ENCODE data around the gene C1orf116.

C1orf116 gene

DNA sequence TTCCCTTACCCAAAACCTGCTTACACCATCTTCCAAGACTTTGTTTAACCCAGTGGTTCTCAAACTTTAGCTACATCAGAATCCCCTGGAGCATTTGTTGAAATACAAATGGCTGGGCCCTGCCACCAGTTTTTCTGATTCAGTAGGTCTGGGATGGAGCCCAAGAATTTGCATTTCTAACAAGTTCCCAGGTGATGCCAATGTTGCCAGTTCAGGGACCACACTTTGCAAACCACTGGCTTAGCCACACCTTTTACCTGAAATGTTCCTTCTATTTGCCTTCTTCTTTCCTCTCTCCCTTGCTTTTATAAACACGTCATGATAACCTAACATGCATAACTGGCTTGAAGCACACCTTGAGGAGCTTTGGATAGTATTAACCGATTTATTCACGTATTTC, 46.2 kb downstream of the C1orf116 start:
- no peak for TF ChIP-seq JUND (IDR thresholded peaks at IDR 0.05; ENCODE audit: low read depth)
- no peak for DNase-seq (ENCODE audit: low read depth in 1 of 2, low spot score in 1 of 2)
- in situ Hi-C loops (cut with HindIII; ENCODE audit: low pct_unique_long_range_greater_than_20kb, low sequenced_read_pairs), result no loop called here

DNA sequence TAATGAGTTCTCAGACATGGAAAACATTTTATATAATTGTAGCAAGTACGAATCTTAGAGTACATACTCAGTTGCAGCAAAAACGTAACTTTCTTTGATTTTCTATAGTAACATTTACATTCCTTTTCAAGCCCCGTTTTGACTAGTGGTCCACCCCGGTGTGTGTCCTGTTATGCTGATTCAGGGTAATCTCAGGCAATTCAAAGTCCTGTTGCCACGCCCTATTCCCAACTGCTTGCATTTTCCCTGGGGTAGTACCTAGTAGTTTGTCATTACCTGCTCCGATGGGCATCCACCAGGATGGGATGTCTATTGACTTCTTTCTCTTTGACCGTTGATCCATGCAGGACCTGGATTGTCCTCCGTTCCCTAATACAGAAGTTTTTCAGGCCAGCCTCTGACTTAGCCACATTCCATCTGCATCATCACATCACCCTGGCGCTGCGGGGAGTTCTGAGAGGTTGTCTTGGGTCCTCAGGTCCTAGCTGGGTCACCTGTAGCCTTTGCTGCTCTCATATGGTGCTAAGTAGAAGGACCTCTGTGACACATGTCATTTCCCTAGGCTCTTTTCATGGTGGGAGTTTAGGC, 47.3 kb downstream of the C1orf116 start:
- no peak for TF ChIP-seq JUND (IDR thresholded peaks at IDR 0.05; ENCODE audit: low read depth)
- DNase-seq (ENCODE audit: low read depth in 1 of 2, low spot score in 1 of 2), result no peak
- in situ Hi-C loops (cut with HindIII; ENCODE audit: low pct_unique_long_range_greater_than_20kb, low sequenced_read_pairs), result no loop called here

DNA sequence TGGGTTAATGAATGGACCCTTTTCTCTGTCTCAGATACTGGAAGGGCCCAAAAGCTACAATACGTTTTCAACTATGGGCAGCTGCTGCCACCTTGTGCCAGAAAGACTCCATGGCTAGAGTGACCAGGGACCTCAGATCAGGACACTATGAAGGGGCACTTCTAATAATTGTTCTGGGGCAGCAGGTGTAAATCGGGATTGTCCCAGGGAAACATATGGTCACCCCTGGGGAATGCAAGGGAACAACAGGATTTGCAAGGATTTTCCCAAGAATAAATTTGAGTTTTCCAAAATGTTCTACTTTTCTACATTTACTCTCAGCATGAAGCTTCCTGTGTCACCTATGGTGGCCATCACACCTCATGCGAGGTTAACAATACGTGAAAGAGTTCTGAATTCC, 50.3 kb downstream of the C1orf116 start:
- no peak for TF ChIP-seq JUND (IDR thresholded peaks at IDR 0.05; ENCODE audit: low read depth)
- in situ Hi-C loops (cut with HindIII; ENCODE audit: low pct_unique_long_range_greater_than_20kb, low sequenced_read_pairs), result no loop called here
- DNase-seq (ENCODE audit: low read depth in 1 of 2, low spot score in 1 of 2), result peak; percentile 61 to 79

DNA sequence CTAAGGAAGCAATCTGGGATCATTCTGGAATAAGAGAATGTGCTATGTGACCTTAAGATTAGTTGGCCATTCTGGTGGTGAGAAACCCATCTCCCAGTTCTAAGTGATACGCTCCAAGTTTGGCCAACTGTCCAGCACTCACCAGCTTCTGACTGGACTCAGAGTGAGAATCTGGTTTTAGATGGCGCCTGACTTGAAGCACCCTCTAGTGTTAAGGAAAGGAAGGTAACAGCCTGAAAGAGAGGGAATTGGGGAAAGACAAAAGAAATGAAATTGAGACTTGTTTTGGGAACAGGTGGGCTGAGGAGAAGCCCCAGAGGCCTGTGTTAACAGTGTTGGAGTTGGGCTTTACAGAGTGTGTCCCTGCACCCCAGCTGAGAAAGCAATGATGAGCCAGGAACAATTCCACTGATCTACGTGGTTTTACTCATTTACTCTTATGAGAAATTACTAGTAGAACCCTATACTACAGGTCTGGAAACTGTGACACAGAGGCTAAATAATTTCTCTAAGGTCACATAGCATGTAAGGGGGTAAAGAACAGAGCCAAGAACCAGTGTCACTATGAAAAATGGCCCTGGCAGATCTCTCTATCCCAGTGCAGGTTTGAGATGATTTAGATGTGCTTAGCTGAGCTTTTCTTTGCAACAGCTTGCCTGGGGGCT, 53.0 kb downstream of the C1orf116 start:
- in situ Hi-C loops (cut with HindIII; ENCODE audit: low pct_unique_long_range_greater_than_20kb, low sequenced_read_pairs), result no loop called here
- peak in 1 of 2 experiments; percentile 74 for DNase-seq (ENCODE audit: low read depth in 1 of 2, low spot score in 1 of 2)
- no peak for TF ChIP-seq JUND (IDR thresholded peaks at IDR 0.05; ENCODE audit: low read depth)

DNA sequence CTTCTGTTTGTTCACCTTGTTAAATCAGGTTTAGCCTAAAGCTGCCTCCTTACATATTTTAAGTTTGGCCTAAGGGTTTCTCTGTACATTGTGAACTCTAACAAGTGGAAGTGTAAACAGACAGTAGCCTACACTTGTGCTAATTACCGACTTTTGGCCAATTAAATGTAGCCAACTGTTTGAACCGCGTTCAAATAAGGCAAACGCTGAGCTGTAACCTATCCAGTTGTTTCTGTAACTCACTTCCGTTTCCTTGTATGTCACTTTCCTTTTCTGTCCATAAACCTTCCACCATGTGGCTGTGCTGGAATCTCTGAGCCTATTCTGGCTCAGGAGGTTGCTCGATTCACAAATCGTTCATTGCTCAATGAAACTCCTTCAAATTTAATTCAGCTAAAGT, 54.3 kb downstream of the C1orf116 start:
- no peak for TF ChIP-seq JUND (IDR thresholded peaks at IDR 0.05; ENCODE audit: low read depth)
- in situ Hi-C loops (cut with HindIII; ENCODE audit: low pct_unique_long_range_greater_than_20kb, low sequenced_read_pairs), result no loop called here
- DNase-seq (ENCODE audit: low read depth in 1 of 2, low spot score in 1 of 2), result peak in 1 of 2 experiments; percentile 90

DNA sequence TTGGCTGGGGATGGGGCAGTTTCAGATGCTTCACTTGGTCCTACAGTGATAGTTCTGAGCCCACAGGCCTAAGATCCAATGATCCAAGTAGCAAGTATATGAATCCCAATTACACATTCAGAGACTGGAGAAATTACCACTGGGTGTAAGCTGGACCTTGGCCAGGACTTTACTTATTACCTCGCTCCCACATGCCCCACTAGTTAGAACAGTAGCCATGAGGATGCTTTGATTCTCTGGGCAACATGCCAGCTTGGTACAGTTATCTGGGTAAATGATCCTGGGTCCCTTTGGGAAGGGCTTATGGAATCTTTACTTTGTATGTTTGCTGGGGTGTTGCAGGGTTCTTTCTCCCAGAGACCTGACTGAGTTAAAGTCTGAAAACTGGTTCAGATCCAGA, 57.2 kb downstream of the C1orf116 start:
- DNase-seq (ENCODE audit: low read depth in 1 of 2, low spot score in 1 of 2), result no peak
- in situ Hi-C loops (cut with HindIII; ENCODE audit: low pct_unique_long_range_greater_than_20kb, low sequenced_read_pairs), result no loop called here
- TF ChIP-seq JUND (IDR thresholded peaks at IDR 0.05; ENCODE audit: low read depth), result no peak

DNA sequence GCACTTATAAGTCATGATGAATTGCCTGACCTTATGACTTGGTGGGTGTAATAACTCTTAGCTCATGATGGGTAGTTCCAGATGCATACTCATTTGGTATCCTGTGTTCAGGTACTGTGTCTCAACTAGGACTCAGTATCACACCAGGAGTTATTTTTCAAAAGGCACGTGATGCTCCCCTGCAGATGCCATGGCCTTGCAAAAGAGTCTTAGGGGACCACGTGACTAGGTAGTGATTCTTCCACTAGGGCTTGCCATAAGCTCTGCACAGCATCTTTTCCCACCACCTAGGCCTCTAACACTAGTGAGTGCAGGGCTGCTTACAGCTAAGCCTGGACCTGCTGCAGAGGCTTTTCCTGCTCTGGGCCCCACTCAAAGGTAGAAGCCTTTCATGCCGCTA, 58.4 kb downstream of the C1orf116 start:
- no peak for TF ChIP-seq JUND (IDR thresholded peaks at IDR 0.05; ENCODE audit: low read depth)
- in situ Hi-C loops (cut with HindIII; ENCODE audit: low pct_unique_long_range_greater_than_20kb, low sequenced_read_pairs), result no loop called here
- no peak for DNase-seq (ENCODE audit: low read depth in 1 of 2, low spot score in 1 of 2)

DNA sequence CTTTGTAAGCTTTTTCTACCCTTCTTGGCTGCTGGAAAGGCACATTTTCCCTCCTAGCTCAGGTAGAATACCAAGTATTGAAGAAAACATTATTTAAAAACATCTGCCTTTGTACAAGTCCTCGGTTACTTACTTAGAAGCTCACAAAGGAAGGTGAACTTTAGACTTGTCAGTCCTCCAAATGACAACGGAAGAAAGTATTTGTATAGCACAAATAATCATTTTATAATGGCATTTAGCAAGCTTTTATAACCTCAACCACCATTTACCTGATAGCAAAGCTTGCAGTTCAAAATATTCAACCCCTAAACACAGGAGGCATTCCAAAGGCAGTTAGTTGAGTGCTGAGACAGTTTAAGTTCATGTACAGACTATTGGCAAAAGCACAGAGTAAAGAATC, 59.8 kb downstream of the C1orf116 start:
- DNase-seq (ENCODE audit: low read depth in 1 of 2, low spot score in 1 of 2), result no peak
- in situ Hi-C loops (cut with HindIII; ENCODE audit: low pct_unique_long_range_greater_than_20kb, low sequenced_read_pairs), result no loop called here
- TF ChIP-seq JUND (IDR thresholded peaks at IDR 0.05; ENCODE audit: low read depth), result no peak

DNA sequence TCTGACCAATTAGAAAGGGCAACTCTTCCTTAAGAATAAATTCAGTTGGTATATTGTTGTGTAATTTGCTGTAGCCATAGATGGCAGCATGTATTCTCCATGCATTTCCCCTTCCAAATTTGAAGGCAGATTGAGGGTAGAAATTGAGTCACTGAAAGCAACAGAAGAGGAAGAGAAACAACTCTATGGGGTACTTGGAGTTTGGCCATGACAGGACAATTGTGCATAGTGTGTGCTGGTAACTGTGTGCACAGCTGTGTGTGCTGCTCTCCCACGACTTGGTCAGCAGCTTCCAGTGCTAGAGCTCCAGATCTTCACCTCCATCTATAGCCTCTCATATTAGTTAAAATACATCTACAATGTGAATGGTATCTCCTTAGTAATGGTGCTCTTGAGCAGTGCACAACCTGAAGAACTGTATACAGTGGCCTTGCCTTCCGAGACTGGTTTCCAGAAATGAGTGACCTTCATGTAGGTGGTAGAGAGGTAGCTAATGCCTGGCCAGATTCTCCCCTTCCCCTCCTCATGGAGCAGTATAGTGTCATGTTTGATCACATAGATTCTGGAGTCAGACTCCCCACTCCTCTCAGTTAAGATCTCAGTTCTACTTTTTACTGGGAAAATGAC, 61.4 kb downstream of the C1orf116 start:
- in situ Hi-C loops (cut with HindIII; ENCODE audit: low pct_unique_long_range_greater_than_20kb, low sequenced_read_pairs), result no loop called here
- TF ChIP-seq JUND (IDR thresholded peaks at IDR 0.05; ENCODE audit: low read depth), result no peak
- DNase-seq (ENCODE audit: low read depth in 1 of 2, low spot score in 1 of 2), result no peak

DNA sequence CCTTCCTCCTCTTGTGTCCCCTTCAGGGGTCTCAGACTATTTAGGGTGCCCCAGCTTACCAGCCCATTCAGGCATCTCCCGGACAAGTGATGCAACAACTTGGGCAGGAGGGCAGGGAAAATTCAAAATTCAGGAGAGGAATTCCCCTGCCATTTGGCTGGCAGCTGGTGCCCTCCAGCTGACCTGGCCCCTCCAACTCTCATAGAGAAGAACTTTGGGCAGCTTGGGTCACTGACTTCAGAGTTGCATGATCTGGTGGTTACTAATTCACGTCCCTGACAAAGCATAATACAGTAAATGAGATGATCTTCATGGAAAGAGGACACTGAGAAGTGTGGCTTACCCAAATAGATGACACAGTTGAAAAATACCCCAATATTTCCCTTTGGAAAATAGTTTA, 62.1 kb downstream of the C1orf116 start, which contains the start of gene FCAMR:
Gene FCAMR, minus strand, starts transcription at position 15 of the 400 bp plus-strand sequence. CDS start 335 bp downstream, outside the sequence.
- in situ Hi-C loops (cut with HindIII; ENCODE audit: low pct_unique_long_range_greater_than_20kb, low sequenced_read_pairs), result no loop called here
- no peak for DNase-seq (ENCODE audit: low read depth in 1 of 2, low spot score in 1 of 2)
- TF ChIP-seq JUND (IDR thresholded peaks at IDR 0.05; ENCODE audit: low read depth), result no peak

DNA sequence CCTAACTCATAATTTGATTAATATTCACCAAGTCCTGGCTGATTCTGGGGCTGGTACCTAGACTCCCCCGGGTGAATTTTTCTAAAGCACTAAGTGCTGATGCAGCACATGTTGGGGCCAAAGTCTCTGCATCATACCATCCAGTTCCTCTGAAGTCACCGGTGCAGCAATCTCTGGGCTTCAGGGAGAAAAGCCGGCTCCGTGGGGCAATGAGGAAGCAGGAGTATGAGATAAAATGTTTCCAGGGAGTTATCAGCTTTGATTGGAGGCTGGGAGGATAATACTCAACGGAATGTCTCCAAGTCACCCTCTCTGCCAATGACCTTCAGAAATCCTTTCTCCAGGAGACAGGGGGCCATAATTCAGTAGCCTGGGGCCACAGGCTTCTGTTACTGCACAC, 63.5 kb downstream of the C1orf116 start:
- no peak for DNase-seq (ENCODE audit: low read depth in 1 of 2, low spot score in 1 of 2)
- in situ Hi-C loops (cut with HindIII; ENCODE audit: low pct_unique_long_range_greater_than_20kb, low sequenced_read_pairs), result no loop called here
- no peak for TF ChIP-seq JUND (IDR thresholded peaks at IDR 0.05; ENCODE audit: low read depth)

Data from T47D (cell line).